DOHH2 (cell line): ENCODE data around the gene RASSF4.

ENCODE experiments used
- EZH2phosphoT487 ChIP-seq: fragments of 200-600 bp; sonication (generic); IDR thresholded peaks from 2 replicates; pipeline ENCODE4 v1.6.1; 2017; ENCODE audit warnings: borderline replicate concordance, mild to moderate bottlenecking, antibody characterized with exemption, low read length, moderate library complexity, mixed read lengths
- TF ChIP-seq, protein P1 (sequence below): fragments of 200-600 bp; sonication (generic); IDR thresholded peaks from one replicate; pipeline ENCODE4 v1.5.1; 2014; ENCODE audit warnings: antibody characterized with exemption, mild to moderate bottlenecking, low read depth, low read length; ENCODE audit not compliant: poor library complexity, severe bottlenecking

DNA sequence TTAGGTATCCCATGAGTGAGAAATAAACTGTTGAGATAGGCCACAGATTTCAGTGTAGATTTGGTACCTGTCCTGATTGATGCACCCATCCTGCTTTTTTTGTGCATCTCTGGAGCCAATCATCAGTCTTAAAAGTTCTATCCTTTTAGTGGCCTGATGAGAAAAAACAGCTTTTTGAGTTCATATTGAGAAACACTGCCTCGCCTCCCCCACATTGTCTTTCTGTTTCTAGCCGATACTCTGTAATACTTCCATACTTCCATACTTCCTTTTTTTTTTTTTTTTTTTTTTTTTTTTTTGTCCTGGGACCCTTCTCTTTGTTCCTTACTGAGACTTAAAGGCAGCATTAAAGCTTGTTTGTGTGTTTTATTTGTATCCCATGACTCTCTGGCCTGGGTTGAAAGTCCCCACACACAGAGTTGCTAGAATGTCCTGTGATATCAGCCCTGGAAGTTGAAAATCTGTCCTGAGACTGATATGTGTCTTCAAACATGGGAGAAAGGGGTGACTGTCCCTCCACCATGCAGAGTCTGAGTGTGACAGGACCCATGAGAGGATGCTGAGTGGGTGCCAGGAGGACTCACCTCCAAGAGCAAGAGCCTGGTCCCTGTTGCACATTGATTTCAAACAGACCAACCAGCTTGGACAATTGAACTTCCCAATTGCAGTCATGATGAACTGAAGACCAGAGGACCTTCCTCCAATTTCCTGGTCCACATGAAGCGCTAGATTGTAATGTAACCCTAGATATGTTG lies 46.9 kb downstream of the RASSF4 start:
- TF ChIP-seq, protein P1, sequence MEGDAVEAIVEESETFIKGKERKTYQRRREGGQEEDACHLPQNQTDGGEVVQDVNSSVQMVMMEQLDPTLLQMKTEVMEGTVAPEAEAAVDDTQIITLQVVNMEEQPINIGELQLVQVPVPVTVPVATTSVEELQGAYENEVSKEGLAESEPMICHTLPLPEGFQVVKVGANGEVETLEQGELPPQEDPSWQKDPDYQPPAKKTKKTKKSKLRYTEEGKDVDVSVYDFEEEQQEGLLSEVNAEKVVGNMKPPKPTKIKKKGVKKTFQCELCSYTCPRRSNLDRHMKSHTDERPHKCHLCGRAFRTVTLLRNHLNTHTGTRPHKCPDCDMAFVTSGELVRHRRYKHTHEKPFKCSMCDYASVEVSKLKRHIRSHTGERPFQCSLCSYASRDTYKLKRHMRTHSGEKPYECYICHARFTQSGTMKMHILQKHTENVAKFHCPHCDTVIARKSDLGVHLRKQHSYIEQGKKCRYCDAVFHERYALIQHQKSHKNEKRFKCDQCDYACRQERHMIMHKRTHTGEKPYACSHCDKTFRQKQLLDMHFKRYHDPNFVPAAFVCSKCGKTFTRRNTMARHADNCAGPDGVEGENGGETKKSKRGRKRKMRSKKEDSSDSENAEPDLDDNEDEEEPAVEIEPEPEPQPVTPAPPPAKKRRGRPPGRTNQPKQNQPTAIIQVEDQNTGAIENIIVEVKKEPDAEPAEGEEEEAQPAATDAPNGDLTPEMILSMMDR = no peak
- no peak for TF ChIP-seq EZH2phosphoT487
